Brain microvascular endothelial cell (primary cell): Measurements from ENCODE around the gene BMAL1.

Source experiments
- DNase-seq: peaks from one replicate; pipeline ENCODE4 v3.0.0-alpha.2; 2020
- H3K27ac ChIP-seq: fragments of 250-450 bp; sonication (Bioruptor Pico); 2 replicates; pipeline ENCODE4 v1.5.1; 2020; ENCODE audit warnings: mild to moderate bottlenecking, moderate library complexity
- H3K27me3 ChIP-seq: fragments of 250-450 bp; sonication (Bioruptor Pico); replicated peaks from 2 replicates; pipeline ENCODE4 v1.5.1; 2020; ENCODE audit warnings: mild to moderate bottlenecking
- H3K36me3 ChIP-seq: fragments of 250-450 bp; sonication (Bioruptor Pico); replicated peaks from 2 replicates; pipeline ENCODE4 v1.5.1; 2020; ENCODE audit warnings: mild to moderate bottlenecking
- H3K4me3 ChIP-seq: 2 replicates; pipeline ENCODE4 v1.5.1; 2011; ENCODE audit warnings: low read depth, mild to moderate bottlenecking, control low read depth, low read length, moderate library complexity
- in situ Hi-C: cut with HindIII; loops from 2 replicates; pipeline ENCODE4 v1.10.0; 2017; ENCODE audit warnings: low sequenced_read_pairs, low pct_ligation_motif_present
- TF ChIP-seq, protein P1 (sequence below): IDR thresholded peaks from 2 replicates; pipeline ENCODE4 v1.5.1; 2011; ENCODE audit warnings: low read depth, mild to moderate bottlenecking, moderate library complexity, low read length, control low read depth, inconsistent platforms; ENCODE audit errors: missing control alignments

Gene BMAL1

DNA sequence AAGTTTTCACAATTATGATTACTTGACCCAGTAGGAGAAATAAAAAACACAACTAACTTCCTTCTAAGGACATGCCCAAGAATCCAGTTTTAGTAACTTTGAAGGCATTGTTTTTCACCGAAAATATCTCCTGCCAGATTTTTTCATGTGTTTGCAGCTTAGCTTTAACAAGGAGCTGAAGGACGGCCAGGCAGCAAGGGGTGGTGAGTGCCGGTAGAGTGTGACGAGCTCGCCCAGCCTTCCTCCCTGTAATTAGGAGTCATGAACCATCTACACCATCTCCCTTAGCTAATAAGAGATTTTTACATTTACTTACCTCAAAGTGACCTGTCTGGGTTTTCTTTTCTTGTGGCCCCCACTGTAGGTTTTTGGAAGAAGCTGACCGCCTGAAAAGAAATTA, 72.0 kb downstream of the BMAL1 start:
- H3K27me3 ChIP-seq = no peaks in the 10 kb centered on the region
- TF ChIP-seq, protein P1, sequence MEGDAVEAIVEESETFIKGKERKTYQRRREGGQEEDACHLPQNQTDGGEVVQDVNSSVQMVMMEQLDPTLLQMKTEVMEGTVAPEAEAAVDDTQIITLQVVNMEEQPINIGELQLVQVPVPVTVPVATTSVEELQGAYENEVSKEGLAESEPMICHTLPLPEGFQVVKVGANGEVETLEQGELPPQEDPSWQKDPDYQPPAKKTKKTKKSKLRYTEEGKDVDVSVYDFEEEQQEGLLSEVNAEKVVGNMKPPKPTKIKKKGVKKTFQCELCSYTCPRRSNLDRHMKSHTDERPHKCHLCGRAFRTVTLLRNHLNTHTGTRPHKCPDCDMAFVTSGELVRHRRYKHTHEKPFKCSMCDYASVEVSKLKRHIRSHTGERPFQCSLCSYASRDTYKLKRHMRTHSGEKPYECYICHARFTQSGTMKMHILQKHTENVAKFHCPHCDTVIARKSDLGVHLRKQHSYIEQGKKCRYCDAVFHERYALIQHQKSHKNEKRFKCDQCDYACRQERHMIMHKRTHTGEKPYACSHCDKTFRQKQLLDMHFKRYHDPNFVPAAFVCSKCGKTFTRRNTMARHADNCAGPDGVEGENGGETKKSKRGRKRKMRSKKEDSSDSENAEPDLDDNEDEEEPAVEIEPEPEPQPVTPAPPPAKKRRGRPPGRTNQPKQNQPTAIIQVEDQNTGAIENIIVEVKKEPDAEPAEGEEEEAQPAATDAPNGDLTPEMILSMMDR = no peak
- in situ Hi-C loops = loop anchor here (25.0 kb wide), 1 partner anchor 137 kb away; no protein-coding TSS in a partner anchor
- H3K27ac ChIP-seq = no peak overlapping the region
- no peaks in the 10 kb centered on the region for H3K36me3 ChIP-seq
- no peak for DNase-seq
- no peak overlapping the region for H3K4me3 ChIP-seq

DNA sequence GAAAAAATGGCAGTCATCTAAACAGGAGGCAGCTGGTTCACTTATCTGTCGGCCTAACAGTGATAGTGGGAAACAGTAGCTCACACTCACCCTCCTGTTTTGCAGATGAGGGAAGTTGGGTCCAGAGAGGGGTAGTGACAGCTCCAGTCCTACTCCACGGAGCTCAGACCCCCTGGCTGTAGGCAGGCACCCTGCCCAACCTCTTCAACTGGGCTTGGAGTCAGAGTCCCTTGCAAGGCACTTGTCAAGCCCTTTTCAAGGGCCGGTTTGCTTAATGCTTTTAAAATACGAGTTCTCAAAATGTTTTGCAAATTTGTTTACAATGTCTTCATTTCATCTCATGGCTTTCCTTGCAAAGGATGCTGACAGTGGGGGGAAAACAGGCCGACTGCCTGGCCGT, 75.1 kb downstream of the BMAL1 start:
- H3K36me3 ChIP-seq = peaks cover 3% of the 10 kb centered on the region
- in situ Hi-C loops = no loop called here
- no peak for DNase-seq
- no peaks in the 10 kb centered on the region for H3K27me3 ChIP-seq
- H3K27ac ChIP-seq = no peak overlapping the region
- H3K4me3 ChIP-seq = no peak overlapping the region
- TF ChIP-seq, protein P1 = no peak

DNA sequence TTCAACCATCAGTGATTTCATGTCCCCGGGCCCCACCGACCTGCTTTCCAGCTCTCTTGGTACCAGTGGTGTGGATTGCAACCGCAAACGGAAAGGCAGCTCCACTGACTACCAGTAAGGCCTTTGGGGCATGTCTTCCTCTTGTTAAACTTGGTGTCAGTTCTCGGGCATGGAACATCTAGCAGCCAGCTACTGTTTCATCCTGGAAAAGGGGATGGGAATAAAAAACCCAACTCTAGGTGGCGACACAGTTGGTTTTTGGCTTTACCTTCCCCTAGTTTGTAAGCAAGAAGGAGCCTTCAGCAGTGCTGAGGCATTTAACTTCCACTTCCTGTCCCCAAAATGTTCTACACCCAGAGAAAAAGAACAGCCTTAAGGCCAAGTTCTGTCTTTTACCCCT, 76.7 kb downstream of the BMAL1 start:
- Histone ChIP-seq H3K36me3 (peaks cover 7% of the 10 kb centered on the region), H3K27ac (no peak overlapping the region), H3K27me3 (no peaks in the 10 kb centered on the region), H3K4me3 (no peak overlapping the region)
- in situ Hi-C loops = no loop called here
- DNase-seq = no peak
- TF ChIP-seq, protein P1 = peak; percentile 53

DNA sequence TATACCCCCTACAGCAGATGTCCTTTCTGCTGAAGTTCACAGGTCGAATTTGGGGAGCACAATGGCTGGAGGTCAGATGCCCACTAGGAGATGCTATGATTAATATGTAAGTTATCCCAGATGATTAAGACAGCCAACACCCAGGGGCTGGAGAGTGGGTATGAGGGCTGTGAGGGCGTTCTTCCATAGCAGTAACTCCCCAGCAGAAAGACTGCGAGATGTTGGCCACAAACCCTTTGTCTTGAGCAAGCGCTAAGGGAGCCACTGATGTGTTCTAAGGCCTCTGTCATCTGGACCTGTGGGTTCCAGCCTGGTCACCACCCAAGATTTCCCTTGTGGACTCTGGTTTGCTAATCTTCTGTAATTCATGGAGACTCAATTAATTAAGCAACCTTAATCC, 77.6 kb downstream of the BMAL1 start:
- Histone ChIP-seq H3K27me3 (no peaks in the 10 kb centered on the region), H3K36me3 (peaks cover 7% of the 10 kb centered on the region), H3K27ac (no peak overlapping the region), H3K4me3 (no peak overlapping the region)
- in situ Hi-C loops = no loop called here
- TF ChIP-seq, protein P1 = no peak
- DNase-seq = no peak

DNA sequence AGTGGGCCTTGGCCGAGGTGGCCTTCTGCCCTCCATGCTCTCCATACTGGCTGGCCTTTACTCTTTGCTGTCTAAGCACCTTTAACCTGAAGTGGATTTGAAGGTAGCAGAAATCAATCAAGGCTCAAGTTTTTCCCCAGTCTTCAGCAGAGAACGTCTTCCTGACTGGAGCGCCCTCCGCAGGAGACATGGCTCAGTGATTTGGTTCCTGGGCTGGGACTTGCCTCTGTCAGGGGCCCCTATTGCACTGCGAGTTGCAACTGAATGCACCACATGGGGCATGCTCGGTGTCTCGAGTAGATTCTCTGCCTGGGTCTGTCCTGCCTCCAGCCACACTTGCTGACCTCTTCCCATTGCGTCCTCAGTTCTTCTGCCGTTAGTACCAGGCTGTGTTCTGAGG, 79.6 kb downstream of the BMAL1 start:
- H3K27me3 ChIP-seq = no peaks in the 10 kb centered on the region
- TF ChIP-seq, protein P1 = no peak
- in situ Hi-C loops = no loop called here
- no peak overlapping the region for H3K27ac ChIP-seq
- no peak for DNase-seq
- H3K4me3 ChIP-seq = no peak overlapping the region
- H3K36me3 ChIP-seq = peaks cover 7% of the 10 kb centered on the region

DNA sequence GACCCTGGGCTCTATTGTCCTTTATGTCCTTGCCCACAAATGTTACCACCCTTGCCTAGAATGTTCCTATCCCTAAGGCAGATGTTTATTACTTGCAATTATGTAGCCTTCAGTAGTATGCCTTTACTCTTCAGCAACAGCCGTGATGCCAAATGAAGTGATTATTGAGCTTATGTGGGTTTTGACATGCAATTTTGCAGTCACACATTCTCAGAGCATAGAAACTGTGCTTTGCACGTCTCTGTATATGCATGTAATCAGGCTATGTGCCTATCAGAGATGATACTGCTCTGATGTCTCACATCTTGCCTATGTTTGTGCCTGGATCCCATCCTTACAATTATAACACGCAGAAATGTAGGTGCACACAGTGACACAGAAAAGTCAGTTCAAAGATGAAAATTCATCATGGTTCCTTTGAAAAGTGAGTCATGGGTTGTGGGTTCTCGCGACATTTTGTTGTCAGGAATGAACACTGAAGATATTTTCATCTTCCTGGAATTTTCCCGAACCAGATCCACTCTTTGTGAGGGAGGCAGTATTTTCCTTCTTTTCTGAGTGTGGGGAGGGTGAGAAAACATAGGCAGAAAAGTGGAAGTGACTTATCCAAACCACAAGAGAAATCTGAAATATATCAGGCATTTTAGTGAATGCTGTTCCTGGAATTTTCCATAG, 81.1 kb downstream of the BMAL1 start:
- Histone ChIP-seq H3K27me3 (no peaks in the 10 kb centered on the region), H3K27ac (peak overlapping the region; percentile 4), H3K4me3 (no peak overlapping the region), H3K36me3 (peaks cover 7% of the 10 kb centered on the region)
- DNase-seq = peak; percentile 46
- TF ChIP-seq, protein P1 = no peak
- in situ Hi-C loops = no loop called here
